GM18861 (cell line): ENCODE measurements around the gene FBN2.

Experiments
- ATAC-seq: cut with Tn5 transposase; IDR thresholded peaks from one replicate; pipeline ENCODE4 v1.9.1; 2021; ENCODE audit not compliant: unreplicated experiment

The FBN2 gene

GRCh38 chr5:128213340-128213739 is 324.7 kb downstream of the FBN2 start:
- peak; percentile 62 for ATAC-seq

- no peak for ATAC-seq
Measured at GRCh38 chr5:128212191-128212806, 325.7 kb downstream of the FBN2 start.

GRCh38 chr5:128208436-128208835 is 329.6 kb downstream of the FBN2 start:
- no peak for ATAC-seq
